Measurements from ENCODE around the gene CLDN18. TPM values are rescaled to one million over a fixed set of nuclear protein-coding genes. Genes with fewer than 3 reads are reported as not detected.

CLDN18 gene
- total and polyA plus RNA-seq, 2 donors (not counting 1 experiment from before 2014, with no cell fraction given), result not detected

DNA sequence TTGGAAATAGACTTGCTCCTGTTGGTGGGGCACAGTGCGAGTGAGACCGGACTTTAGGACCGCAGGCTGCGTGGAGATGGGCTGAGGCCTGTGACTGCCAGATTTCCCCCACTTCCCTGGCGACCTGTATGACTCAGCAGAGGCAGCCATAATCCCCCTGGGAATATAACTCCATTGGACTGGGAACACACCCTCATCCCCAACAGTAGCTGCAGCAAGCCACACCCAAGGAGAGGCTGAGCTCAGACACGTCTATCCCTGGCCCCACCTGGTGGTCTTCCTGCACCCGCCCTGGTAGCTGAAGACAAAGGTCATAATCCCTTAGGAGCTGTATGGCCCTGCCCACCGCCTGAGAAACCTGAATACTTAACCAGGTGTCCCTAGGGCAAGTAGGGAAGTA is 62.8 kb downstream of the CLDN18 start:
- H3K4me1 ChIP-seq (ENCODE audit: control insufficient read depth in 2 of 2, insufficient read depth in 2 of 2, low read length in 2 of 2), result no peaks in the 10 kb centered on the region
- H2AFZ ChIP-seq (ENCODE audit: insufficient read depth, low read depth, low read length, poor library complexity, severe bottlenecking), result no peak overlapping the region
- CTCF ChIA-PET, result interaction anchor here (2.3 kb wide), 1 partner anchor 8 kb away, joined by 8 read pairs; no protein-coding TSS in a partner anchor
- intact Hi-C loops (cut with micrococcal nuclease), result no loop called here
- no peak overlapping the region for H3K4me2 ChIP-seq (replicated peaks; ENCODE audit: low read depth, low read length, poor library complexity, severe bottlenecking)
- H3K9me3 ChIP-seq (ENCODE audit: control extremely low read depth in 1 of 3, control insufficient read depth in 2 of 3, insufficient read depth in 1 of 3, low read length in 2 of 3), result peaks cover 0 to 8% (median 0%) of the 10 kb centered on the region in 3 donors
- 91% methylated on average over 7 of the region's 8 CpGs for WGBS (ENCODE audit: insufficient coverage)
- H3K27me3 Mint-ChIP-seq, result peaks cover 32% of the 10 kb centered on the region
- H3K4me3 Mint-ChIP-seq, result no peak overlapping the region
- no peaks in the 10 kb centered on the region for H4K20me1 ChIP-seq (ENCODE audit: control insufficient read depth, insufficient read depth, low read length, poor library complexity, severe bottlenecking)
- no peak overlapping the region for H3K27ac ChIP-seq (ENCODE audit: low read length in 2 of 2)
- peaks cover 0 to 3% (median 0%) of the 10 kb centered on the region in 4 experiments for H3K27me3 ChIP-seq (replicated peaks in 1 of 4; ENCODE audit: control extremely low read depth in 1 of 4, control insufficient read depth in 3 of 4, insufficient read depth in 4 of 4, low read length in 3 of 4)
- ATAC-seq (ENCODE audit: low read depth), result no peak
- DNase-seq, result no peak
- no peak overlapping the region for H3K27ac Mint-ChIP-seq
- no peak overlapping the region for H3K4me3 ChIP-seq (ENCODE audit: control extremely low read depth in 1 of 5, extremely low read depth in 1 of 5, insufficient read depth in 1 of 5, low read depth in 2 of 5, low read length in 4 of 5)
- no peaks in the 10 kb centered on the region for H3K36me3 ChIP-seq (replicated peaks in 1 of 2; ENCODE audit: control extremely low read depth in 1 of 2, control insufficient read depth in 1 of 2, extremely low read depth in 1 of 2, insufficient read depth in 2 of 2, low read length in 1 of 2)
- no peak overlapping the region for H3K9ac ChIP-seq (ENCODE audit: low read length)
- no peak for TF ChIP-seq EZH2 (IDR thresholded peaks at IDR 0.05; ENCODE audit: borderline replicate concordance, insufficient read depth, low read depth, low read length, poor library complexity, severe bottlenecking)
- TF ChIP-seq, protein P1, sequence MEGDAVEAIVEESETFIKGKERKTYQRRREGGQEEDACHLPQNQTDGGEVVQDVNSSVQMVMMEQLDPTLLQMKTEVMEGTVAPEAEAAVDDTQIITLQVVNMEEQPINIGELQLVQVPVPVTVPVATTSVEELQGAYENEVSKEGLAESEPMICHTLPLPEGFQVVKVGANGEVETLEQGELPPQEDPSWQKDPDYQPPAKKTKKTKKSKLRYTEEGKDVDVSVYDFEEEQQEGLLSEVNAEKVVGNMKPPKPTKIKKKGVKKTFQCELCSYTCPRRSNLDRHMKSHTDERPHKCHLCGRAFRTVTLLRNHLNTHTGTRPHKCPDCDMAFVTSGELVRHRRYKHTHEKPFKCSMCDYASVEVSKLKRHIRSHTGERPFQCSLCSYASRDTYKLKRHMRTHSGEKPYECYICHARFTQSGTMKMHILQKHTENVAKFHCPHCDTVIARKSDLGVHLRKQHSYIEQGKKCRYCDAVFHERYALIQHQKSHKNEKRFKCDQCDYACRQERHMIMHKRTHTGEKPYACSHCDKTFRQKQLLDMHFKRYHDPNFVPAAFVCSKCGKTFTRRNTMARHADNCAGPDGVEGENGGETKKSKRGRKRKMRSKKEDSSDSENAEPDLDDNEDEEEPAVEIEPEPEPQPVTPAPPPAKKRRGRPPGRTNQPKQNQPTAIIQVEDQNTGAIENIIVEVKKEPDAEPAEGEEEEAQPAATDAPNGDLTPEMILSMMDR (IDR thresholded peaks at IDR 0.05), result no peak
- no peaks in the 10 kb centered on the region for H3K4me1 Mint-ChIP-seq
- H3K9me3 Mint-ChIP-seq (ENCODE audit: insufficient read depth), result peaks cover 4% of the 10 kb centered on the region
- H3K79me2 ChIP-seq (ENCODE audit: control insufficient read depth, insufficient read depth, low read length), result no peaks in the 10 kb centered on the region
- POLR2A ChIA-PET, result no interaction called here

DNA sequence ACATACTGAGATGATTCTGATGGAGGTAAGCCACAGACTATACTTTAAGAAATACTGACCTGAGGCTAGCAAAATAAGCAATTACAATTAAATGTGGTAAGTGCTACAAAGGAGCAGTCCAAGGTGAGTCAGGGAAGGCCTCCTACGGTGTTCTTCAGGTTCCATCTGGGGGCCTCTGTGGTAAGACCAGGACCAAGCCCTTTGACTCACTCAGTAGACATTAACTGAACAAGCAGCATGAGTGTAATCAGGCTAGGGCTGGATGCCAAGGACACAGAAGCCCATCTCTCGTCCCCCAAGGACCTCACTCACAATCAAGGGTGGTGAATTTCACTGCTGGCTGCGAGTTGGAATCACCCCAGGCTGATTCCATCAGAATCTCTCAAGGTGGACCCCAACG is 68.1 kb downstream of the CLDN18 start:
- WGBS (ENCODE audit: insufficient coverage), result 62% methylated on average over 3 of the region's 4 CpGs
- CTCF ChIA-PET, result no interaction called here

More for the DNA sequence above, 68.1 kb downstream of the CLDN18 start:
- Histone ChIP-seq H3K4me2 (replicated peaks; ENCODE audit: low read depth, low read length, poor library complexity, severe bottlenecking) (no peak overlapping the region), H3K79me2 (ENCODE audit: control insufficient read depth, insufficient read depth, low read length) (no peaks in the 10 kb centered on the region), H3K27me3 (replicated peaks in 1 of 4; ENCODE audit: control extremely low read depth in 1 of 4, control insufficient read depth in 3 of 4, insufficient read depth in 4 of 4, low read length in 3 of 4) (peaks cover 0 to 7% (median 0%) of the 10 kb centered on the region in 4 experiments), H3K4me1 (ENCODE audit: control insufficient read depth in 2 of 2, insufficient read depth in 2 of 2, low read length in 2 of 2) (no peaks in the 10 kb centered on the region), H3K9ac (ENCODE audit: low read length) (no peak overlapping the region), H3K27ac (ENCODE audit: low read length in 2 of 2) (no peak overlapping the region), H2AFZ (ENCODE audit: insufficient read depth, low read depth, low read length, poor library complexity, severe bottlenecking) (no peak overlapping the region), H3K9me3 (ENCODE audit: control extremely low read depth in 1 of 3, control insufficient read depth in 2 of 3, insufficient read depth in 1 of 3, low read length in 2 of 3) (peaks cover 0 to 3% (median 0%) of the 10 kb centered on the region in 3 donors), H3K36me3 (replicated peaks in 1 of 2; ENCODE audit: control extremely low read depth in 1 of 2, control insufficient read depth in 1 of 2, extremely low read depth in 1 of 2, insufficient read depth in 2 of 2, low read length in 1 of 2) (no peaks in the 10 kb centered on the region), H3K4me3 (ENCODE audit: control extremely low read depth in 1 of 5, extremely low read depth in 1 of 5, insufficient read depth in 1 of 5, low read depth in 2 of 5, low read length in 4 of 5) (no peak overlapping the region), H4K20me1 (ENCODE audit: control insufficient read depth, insufficient read depth, low read length, poor library complexity, severe bottlenecking) (no peaks in the 10 kb centered on the region)
- Mint-ChIP-seq H3K9me3 (ENCODE audit: insufficient read depth) (peaks cover 4% of the 10 kb centered on the region), H3K4me3 (no peak overlapping the region), H3K27ac (no peak overlapping the region), H3K4me1 (no peaks in the 10 kb centered on the region), H3K27me3 (peaks cover 28% of the 10 kb centered on the region)
- DNase-seq (no peak), ATAC-seq (ENCODE audit: low read depth) (no peak)
- no peak for TF ChIP-seq EZH2 (IDR thresholded peaks at IDR 0.05; ENCODE audit: borderline replicate concordance, insufficient read depth, low read depth, low read length, poor library complexity, severe bottlenecking)
- TF ChIP-seq, protein P1 (IDR thresholded peaks at IDR 0.05), result no peak
- POLR2A ChIA-PET, result no interaction called here
- intact Hi-C loops (cut with micrococcal nuclease), result no loop called here

Measured in B cell (primary cell).